Measurements from ENCODE around the gene SPATA2.
"Not testable (repeated sequence)": the region's sequence is repeated elsewhere in the genome, so short reads cannot be mapped to it uniquely, and the experiment has no call there.

SPATA2 gene

GRCh38 chr20:49915380-49916145, at the start of gene SPATA2:
SPATA2 (minus strand) TSS chr20:49915529; CDS start chr20:49908490, 7,039 bp downstream.
- peak; percentile 86 for DNase-seq (ENCODE audit: low read depth)

GRCh38 chr20:49961413-49961812, 46.1 kb upstream of the SPATA2 start:
- DNase-seq (ENCODE audit: low read depth): no peak

- not testable (repeated sequence) for DNase-seq (ENCODE audit: low read depth)
These were observed 42.0 kb upstream of the SPATA2 start for GRCh38 chr20:49957089-49957938.

GRCh38 chr20:49956689-49957088, 41.4 kb upstream of the SPATA2 start:
- DNase-seq (ENCODE audit: low read depth): no peak

- not testable (repeated sequence) for DNase-seq (ENCODE audit: low read depth)
These were observed 40.6 kb upstream of the SPATA2 start for GRCh38 chr20:49955830-49956396.

GRCh38 chr20:49955167-49955566, 39.8 kb upstream of the SPATA2 start:
- DNase-seq (ENCODE audit: low read depth): no peak

- no peak for DNase-seq (ENCODE audit: low read depth)
These were observed 35.8 kb upstream of the SPATA2 start for GRCh38 chr20:49951151-49951550.

- no peak for DNase-seq (ENCODE audit: low read depth)
These were observed 33.6 kb upstream of the SPATA2 start for GRCh38 chr20:49948809-49949507.

GRCh38 chr20:49948178-49948577, 32.8 kb upstream of the SPATA2 start:
- DNase-seq (ENCODE audit: low read depth): no peak

GRCh38 chr20:49945701-49946477, 30.6 kb upstream of the SPATA2 start:
- DNase-seq (ENCODE audit: low read depth): no peak

GRCh38 chr20:49945306-49945700, 30.0 kb upstream of the SPATA2 start:
- DNase-seq (ENCODE audit: low read depth): no peak

GRCh38 chr20:49942942-49943341, 27.6 kb upstream of the SPATA2 start:
- DNase-seq (ENCODE audit: low read depth): no peak

GRCh38 chr20:49942303-49942702, 27.0 kb upstream of the SPATA2 start:
- DNase-seq (ENCODE audit: low read depth): no peak

- no peak for DNase-seq (ENCODE audit: low read depth)
These were observed 26.1 kb upstream of the SPATA2 start for GRCh38 chr20:49941456-49941855.

- DNase-seq (ENCODE audit: low read depth): no peak
These were observed 23.1 kb upstream of the SPATA2 start for GRCh38 chr20:49938173-49939163.

GRCh38 chr20:49937027-49937929, 21.9 kb upstream of the SPATA2 start:
- DNase-seq (ENCODE audit: low read depth): no peak

GRCh38 chr20:49936153-49937026, 21.1 kb upstream of the SPATA2 start, which contains the start of gene RNF114:
RNF114 (plus strand) TSS chr20:49936397; CDS start chr20:49936413, 16 bp downstream.
- peak; percentile 88 for DNase-seq (ENCODE audit: low read depth)

- DNase-seq (ENCODE audit: low read depth): no peak
These were observed 20.4 kb upstream of the SPATA2 start for GRCh38 chr20:49935746-49936152.
